ENCODE data around the gene ZNF423. TPM values are rescaled to one million over a fixed set of nuclear protein-coding genes. Genes with fewer than 3 reads are reported as not detected.

The ZNF423 gene
- polyA plus RNA-seq, 1 donor from 2014 or later, result 4.5 TPM

GRCh38 chr16:49515016-49515565 lies 340.8 kb downstream of the ZNF423 start:
- H2AFZ ChIP-seq (ENCODE audit: low read depth, low read length), result no peak overlapping the region
- no peaks in the 10 kb centered on the region for H3K79me2 ChIP-seq (replicated peaks; ENCODE audit: insufficient read depth, low read length)
- H3K4me3 ChIP-seq (ENCODE audit: low read length), result no peak overlapping the region
- H3K4me2 ChIP-seq (ENCODE audit: low read length), result no peak overlapping the region
- H3K27ac ChIP-seq (ENCODE audit: low read length), result no peak overlapping the region
- H3F3A ChIP-seq (ENCODE audit: insufficient read depth, low read length, poor library complexity, severe bottlenecking), result no peaks in the 10 kb centered on the region
- H3K27me3 ChIP-seq (ENCODE audit: insufficient read depth, low read depth, low read length), result no peaks in the 10 kb centered on the region
- no peaks in the 10 kb centered on the region for H3K36me3 ChIP-seq (ENCODE audit: insufficient read depth, low read length)
- no peak overlapping the region for H3K9ac ChIP-seq (ENCODE audit: low read length)
- H3K9me2 ChIP-seq (ENCODE audit: insufficient read depth, low read length), result no peaks in the 10 kb centered on the region
- no peak for TF ChIP-seq SMC3 (conservative IDR thresholded peaks at IDR 0.05; ENCODE audit: poor library complexity)
- TF ChIP-seq EP300 (conservative IDR thresholded peaks at IDR 0.05; ENCODE audit: poor library complexity, severe bottlenecking), result no peak
- no peaks in the 10 kb centered on the region for H3K9me3 ChIP-seq (ENCODE audit: low read length)
- no peaks in the 10 kb centered on the region for H4K20me1 ChIP-seq (ENCODE audit: insufficient read depth)

- H2AFZ ChIP-seq (ENCODE audit: low read depth, low read length), result no peak overlapping the region
These were observed 341.6 kb downstream of the ZNF423 start for GRCh38 chr16:49514073-49514980.

GRCh38 chr16:49513040-49513439 lies 342.9 kb downstream of the ZNF423 start:
- Histone ChIP-seq H3K27ac (ENCODE audit: low read length) (no peak overlapping the region), H3K9me2 (ENCODE audit: insufficient read depth, low read length) (no peaks in the 10 kb centered on the region), H3K79me2 (replicated peaks; ENCODE audit: insufficient read depth, low read length) (no peaks in the 10 kb centered on the region), H3K9me3 (ENCODE audit: low read length) (no peaks in the 10 kb centered on the region), H3K27me3 (ENCODE audit: insufficient read depth, low read depth, low read length) (no peaks in the 10 kb centered on the region), H3K9ac (ENCODE audit: low read length) (no peak overlapping the region), H3K4me2 (ENCODE audit: low read length) (no peak overlapping the region), H3K4me3 (ENCODE audit: low read length) (no peak overlapping the region), H4K20me1 (ENCODE audit: insufficient read depth) (no peaks in the 10 kb centered on the region), H2AFZ (ENCODE audit: low read depth, low read length) (no peak overlapping the region), H3K36me3 (ENCODE audit: insufficient read depth, low read length) (no peaks in the 10 kb centered on the region), H3F3A (ENCODE audit: insufficient read depth, low read length, poor library complexity, severe bottlenecking) (no peaks in the 10 kb centered on the region)
- TF ChIP-seq, protein P1, sequence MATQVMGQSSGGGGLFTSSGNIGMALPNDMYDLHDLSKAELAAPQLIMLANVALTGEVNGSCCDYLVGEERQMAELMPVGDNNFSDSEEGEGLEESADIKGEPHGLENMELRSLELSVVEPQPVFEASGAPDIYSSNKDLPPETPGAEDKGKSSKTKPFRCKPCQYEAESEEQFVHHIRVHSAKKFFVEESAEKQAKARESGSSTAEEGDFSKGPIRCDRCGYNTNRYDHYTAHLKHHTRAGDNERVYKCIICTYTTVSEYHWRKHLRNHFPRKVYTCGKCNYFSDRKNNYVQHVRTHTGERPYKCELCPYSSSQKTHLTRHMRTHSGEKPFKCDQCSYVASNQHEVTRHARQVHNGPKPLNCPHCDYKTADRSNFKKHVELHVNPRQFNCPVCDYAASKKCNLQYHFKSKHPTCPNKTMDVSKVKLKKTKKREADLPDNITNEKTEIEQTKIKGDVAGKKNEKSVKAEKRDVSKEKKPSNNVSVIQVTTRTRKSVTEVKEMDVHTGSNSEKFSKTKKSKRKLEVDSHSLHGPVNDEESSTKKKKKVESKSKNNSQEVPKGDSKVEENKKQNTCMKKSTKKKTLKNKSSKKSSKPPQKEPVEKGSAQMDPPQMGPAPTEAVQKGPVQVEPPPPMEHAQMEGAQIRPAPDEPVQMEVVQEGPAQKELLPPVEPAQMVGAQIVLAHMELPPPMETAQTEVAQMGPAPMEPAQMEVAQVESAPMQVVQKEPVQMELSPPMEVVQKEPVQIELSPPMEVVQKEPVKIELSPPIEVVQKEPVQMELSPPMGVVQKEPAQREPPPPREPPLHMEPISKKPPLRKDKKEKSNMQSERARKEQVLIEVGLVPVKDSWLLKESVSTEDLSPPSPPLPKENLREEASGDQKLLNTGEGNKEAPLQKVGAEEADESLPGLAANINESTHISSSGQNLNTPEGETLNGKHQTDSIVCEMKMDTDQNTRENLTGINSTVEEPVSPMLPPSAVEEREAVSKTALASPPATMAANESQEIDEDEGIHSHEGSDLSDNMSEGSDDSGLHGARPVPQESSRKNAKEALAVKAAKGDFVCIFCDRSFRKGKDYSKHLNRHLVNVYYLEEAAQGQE (IDR thresholded peaks at IDR 0.05; ENCODE audit: borderline replicate concordance), result no peak
- TF ChIP-seq SMC3 (conservative IDR thresholded peaks at IDR 0.05; ENCODE audit: poor library complexity) (no peak), MXI1 (conservative IDR thresholded peaks at IDR 0.05; ENCODE audit: poor library complexity, severe bottlenecking) (no peak), TAF1 (IDR thresholded peaks at IDR 0.05; ENCODE audit: low read depth) (no peak), EZH2 (IDR thresholded peaks at IDR 0.05; ENCODE audit: borderline replicate concordance, insufficient read depth, low read length, poor library complexity, severe bottlenecking) (no peak), EP300 (conservative IDR thresholded peaks at IDR 0.05; ENCODE audit: poor library complexity, severe bottlenecking) (no peak), POLR2AphosphoS5 (IDR thresholded peaks at IDR 0.05) (no peak)
- TF ChIP-seq, protein P2, sequence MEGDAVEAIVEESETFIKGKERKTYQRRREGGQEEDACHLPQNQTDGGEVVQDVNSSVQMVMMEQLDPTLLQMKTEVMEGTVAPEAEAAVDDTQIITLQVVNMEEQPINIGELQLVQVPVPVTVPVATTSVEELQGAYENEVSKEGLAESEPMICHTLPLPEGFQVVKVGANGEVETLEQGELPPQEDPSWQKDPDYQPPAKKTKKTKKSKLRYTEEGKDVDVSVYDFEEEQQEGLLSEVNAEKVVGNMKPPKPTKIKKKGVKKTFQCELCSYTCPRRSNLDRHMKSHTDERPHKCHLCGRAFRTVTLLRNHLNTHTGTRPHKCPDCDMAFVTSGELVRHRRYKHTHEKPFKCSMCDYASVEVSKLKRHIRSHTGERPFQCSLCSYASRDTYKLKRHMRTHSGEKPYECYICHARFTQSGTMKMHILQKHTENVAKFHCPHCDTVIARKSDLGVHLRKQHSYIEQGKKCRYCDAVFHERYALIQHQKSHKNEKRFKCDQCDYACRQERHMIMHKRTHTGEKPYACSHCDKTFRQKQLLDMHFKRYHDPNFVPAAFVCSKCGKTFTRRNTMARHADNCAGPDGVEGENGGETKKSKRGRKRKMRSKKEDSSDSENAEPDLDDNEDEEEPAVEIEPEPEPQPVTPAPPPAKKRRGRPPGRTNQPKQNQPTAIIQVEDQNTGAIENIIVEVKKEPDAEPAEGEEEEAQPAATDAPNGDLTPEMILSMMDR (IDR thresholded peaks at IDR 0.05; ENCODE audit: poor library complexity, severe bottlenecking), result no peak

More at GRCh38 chr16:49514073-49514980, 341.6 kb downstream of the ZNF423 start:
- Histone ChIP-seq H4K20me1 (ENCODE audit: insufficient read depth) (no peaks in the 10 kb centered on the region), H3K9me2 (ENCODE audit: insufficient read depth, low read length) (no peaks in the 10 kb centered on the region), H3K27ac (ENCODE audit: low read length) (no peak overlapping the region), H3K9me3 (ENCODE audit: low read length) (no peaks in the 10 kb centered on the region), H3K4me3 (ENCODE audit: low read length) (no peak overlapping the region), H3F3A (ENCODE audit: insufficient read depth, low read length, poor library complexity, severe bottlenecking) (no peaks in the 10 kb centered on the region), H3K79me2 (replicated peaks; ENCODE audit: insufficient read depth, low read length) (no peaks in the 10 kb centered on the region), H3K4me2 (ENCODE audit: low read length) (no peak overlapping the region), H3K27me3 (ENCODE audit: insufficient read depth, low read depth, low read length) (no peaks in the 10 kb centered on the region), H3K36me3 (ENCODE audit: insufficient read depth, low read length) (no peaks in the 10 kb centered on the region), H3K9ac (ENCODE audit: low read length) (no peak overlapping the region)
- TF ChIP-seq, protein P1 (IDR thresholded peaks at IDR 0.05; ENCODE audit: borderline replicate concordance), result no peak
- no peak for TF ChIP-seq EZH2 (IDR thresholded peaks at IDR 0.05; ENCODE audit: borderline replicate concordance, insufficient read depth, low read length, poor library complexity, severe bottlenecking)
- no peak for TF ChIP-seq EP300 (conservative IDR thresholded peaks at IDR 0.05; ENCODE audit: poor library complexity, severe bottlenecking)
- TF ChIP-seq TAF1 (IDR thresholded peaks at IDR 0.05; ENCODE audit: low read depth), result no peak
- TF ChIP-seq SMC3 (conservative IDR thresholded peaks at IDR 0.05; ENCODE audit: poor library complexity), result no peak
- no peak for TF ChIP-seq POLR2AphosphoS5 (IDR thresholded peaks at IDR 0.05)
